HTR-8/SVneo (cell line): Measurements from ENCODE around the gene IDH3G.
"Not testable (repeated sequence)": the region's sequence is repeated elsewhere in the genome, so short reads cannot be mapped to it uniquely, and the experiment has no call there.

ENCODE experiments used
- DNase-seq: peaks from one replicate; pipeline ENCODE4 v3.0.0; 2011; ENCODE audit warnings: low spot score, mixed read lengths; ENCODE audit not compliant: insufficient read length
- FAIRE-seq: peaks from 2 replicates; lab custom pipeline; 2011; peaks lifted over from hg19 to GRCh38; lab: Jason Lieb, UNC

IDH3G gene

DNA sequence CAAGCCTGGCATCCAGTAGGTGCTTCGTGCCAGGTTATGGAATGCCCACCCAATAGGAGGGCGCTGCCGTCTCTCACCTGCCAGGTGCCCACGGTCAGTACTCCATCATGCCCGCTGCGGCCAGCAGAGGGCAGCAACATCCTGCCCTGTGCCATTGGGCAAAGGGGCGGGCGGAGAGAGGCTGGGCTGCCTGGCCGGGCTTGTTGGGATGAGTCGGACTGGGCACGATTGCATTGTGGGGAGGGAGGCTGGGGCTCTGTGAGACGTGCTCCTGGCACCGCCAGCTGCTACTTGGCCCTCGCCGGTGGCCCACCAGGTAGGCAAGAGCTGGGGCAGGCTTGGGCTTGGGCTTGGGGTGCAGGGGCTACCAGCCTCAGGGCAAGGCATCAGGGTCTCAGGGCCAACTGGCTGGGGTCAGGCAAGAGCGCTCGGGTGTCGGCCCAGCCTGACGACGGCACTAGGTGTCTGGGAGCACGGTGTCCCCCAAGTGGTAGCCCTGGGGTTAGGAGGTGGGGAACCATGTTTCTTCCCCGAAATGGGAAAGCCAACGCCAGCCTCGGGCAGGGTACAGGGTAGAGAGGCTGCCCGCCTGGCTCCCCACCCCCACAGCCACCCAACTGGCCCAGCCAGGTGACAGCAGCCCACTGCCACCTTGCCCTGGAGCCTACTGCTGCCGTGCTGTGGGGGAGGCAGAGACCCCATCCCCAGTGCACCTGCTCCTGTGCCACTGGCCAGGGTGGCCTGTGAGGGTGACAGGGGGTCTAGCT, 30.0 kb downstream of the IDH3G start, which contains the start of gene PLXNB3:
PLXNB3 (plus strand) TSS at position 261 of the 767 bp plus-strand sequence. CDS start 1,287 bp downstream, outside the sequence.
- FAIRE-seq (peak; percentile 80), DNase-seq (peak; percentile 77)

DNA sequence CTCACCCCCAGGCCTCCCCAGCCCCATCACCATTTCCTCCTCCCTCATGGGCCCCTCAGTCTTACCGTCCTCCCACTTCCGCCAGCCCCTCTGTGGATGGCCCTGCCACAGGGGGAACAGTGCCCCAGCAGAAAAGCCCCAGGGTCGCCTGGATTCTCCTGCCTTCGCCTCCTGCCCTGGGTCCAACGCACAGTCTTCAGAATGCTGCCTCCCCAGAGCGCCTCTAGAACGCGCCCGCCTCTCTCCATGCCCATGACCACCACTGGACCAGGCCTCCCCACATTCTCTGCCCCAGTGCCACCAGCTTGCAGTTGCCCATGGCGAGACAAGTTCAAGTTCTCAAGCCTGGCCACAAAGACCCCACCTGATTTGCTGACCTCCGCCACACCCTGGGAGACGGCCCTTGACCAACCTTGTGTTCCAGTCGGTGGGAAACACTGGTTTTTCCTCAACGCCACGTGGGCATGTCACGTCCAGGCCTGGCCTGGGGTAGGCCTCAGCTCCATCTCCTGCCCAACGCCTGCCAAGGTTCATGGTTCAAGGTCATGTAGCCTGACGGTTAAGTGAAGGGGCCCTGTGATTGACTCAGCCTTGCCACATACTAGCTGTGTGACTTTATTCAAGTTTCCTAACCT, 30.8 kb downstream of the IDH3G start:
- DNase-seq (no peak), FAIRE-seq (no peak)

DNA sequence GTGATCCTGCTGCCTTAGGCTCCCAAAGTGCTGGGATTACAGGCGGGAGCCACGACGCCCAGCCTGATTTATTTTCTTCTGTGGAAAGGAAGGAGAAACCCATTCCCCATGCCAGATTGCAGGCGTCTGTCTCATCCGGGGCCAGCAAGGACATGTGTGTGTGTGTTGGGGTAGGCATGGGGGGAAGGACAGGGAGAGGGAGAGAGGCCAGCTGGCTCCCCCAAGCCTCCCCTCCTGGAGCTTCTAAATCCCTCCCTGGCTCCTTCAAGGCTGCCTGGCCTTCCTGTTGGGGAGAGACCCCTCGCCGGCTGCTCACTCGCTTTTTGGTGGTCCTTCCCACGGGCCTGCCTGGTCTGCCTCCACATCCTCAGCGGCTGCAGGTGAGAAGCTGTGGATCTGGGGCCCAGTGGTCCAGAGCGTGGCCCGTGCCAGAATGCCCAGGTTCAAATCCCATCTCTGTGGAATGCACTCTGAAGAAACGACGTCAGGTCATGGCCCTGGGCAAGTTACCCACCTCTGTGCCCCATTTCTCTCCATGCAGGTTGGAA, 31.5 kb downstream of the IDH3G start:
- FAIRE-seq (no peak), DNase-seq (no peak)

DNA sequence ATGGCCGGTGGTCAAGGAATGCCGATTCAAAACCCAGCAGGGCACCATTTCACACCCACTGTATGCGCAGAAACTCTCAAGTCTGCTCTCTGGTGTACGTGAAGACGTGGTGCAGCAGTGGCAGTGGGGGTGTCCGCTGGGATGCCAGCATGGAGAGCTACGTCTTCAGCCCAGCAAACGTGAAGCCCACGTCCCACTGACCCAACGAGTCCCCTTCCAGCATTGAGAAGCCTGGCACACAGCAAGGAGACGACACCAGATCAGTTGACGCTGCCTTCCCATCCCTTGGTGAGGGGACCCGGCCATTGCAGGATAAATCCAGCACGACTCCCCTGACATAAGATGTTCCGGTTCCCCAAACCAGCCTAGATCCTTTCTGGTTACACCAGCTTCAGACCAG, 32.3 kb downstream of the IDH3G start:
- DNase-seq, result no peak
- no peak for FAIRE-seq

DNA sequence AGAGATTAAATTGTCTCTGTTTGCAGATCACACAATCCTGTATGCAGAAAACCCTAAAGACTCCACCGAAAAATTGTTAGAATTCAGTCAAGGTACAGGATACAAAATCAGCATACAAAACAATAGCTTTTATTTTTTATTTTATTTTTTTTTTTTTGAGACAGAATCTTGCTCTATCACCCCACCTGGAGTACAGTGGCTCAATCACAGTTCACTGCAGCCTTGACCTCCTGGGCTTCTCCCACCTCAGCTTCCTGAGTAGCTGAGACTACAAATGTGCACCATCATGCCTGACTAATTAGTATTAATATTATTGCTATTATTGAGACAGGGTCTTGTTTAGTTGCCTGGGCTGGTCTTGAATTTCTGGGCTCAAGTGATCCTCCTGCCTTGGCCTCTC, 39.0 kb downstream of the IDH3G start:
- no peak for DNase-seq
- no peak for FAIRE-seq

DNA sequence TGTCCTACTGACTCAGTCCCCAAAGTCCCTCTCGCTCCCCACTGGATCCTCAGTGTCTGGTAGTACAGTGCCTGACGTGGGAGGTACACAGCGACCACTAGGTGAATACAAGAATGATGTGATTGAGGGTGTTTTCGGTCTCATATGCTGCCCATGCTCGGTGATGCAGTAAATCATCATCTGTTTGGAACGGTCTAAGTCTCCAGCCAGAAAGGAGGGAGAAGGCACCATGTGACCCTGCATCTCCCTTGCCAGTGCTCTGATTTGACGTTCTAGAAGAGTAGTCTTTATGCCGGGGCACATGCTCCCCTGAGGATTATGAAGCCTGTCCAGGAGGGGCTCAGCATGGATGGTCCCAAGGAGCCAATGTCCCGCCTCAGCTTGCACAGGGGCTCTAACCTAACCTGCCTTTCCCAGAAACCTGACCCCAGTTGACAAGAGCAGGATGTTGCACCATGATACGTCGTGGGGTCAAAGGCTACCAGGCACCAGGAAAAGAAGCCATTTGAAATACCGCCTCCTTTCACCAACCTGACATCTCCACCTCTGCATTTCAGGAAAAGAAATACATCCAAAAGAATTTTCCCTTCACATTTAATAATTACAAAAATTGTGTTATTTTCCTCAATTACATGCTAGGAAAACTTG, 43.9 kb downstream of the IDH3G start:
- no peak for FAIRE-seq
- no peak for DNase-seq

DNA sequence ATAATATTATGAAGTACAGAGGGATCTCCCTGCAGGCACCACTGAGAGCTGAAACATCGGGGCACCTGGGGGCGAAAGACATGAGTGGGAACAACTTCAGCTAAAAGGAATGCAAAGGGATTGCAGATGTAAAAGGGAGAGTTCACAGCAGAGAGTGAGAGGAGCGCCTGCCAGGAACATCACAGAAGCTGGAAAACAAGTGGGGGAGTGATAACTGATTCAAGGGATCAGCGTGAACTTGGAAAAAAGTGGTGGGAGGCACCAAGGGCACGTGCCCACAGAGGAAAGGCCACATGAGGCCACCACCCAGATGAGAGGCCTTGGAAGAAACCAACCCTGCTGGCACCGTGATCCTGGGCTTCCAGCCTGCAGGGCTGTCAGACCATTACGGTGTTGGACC, 45.2 kb downstream of the IDH3G start:
- not testable (repeated sequence) for FAIRE-seq

DNA sequence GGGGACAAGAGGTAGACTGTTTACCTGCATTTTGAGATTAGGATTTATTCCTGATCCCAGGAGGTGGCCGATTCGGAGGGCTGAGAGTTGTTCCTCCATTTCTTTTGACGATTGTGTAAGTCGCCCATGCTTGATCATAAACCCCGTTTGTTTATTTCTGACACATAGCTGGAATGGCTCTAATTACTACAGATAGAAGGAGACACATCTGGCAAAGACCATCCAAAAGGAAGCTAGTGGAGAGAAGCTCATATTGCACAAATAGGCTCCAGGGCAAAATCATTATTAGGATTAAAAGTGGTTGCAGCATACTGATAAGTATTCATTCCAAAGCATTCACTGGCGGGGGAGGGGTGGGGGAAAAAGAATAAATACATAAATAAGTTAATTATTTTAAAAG, 47.2 kb downstream of the IDH3G start:
- not testable (repeated sequence) for DNase-seq, FAIRE-seq

More for the DNA sequence above, 45.2 kb downstream of the IDH3G start:
- not testable (repeated sequence) for DNase-seq

DNA sequence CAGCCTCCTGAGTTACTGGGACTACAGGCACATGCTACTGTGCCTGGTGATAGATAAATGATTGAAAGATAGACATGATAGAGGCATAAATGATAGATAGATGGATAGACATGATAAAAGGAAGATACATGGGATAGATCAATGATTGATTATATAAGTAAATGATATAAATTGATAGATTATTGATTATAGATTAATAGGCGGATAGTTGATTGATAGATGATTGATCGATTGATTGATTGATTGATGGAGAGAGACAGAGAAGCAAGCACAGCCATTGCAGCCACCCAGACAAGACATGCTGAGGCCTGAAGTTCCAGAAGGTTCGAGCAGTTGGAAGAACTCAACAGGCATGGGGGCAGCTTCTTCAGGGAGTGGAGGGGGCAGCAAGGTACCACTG, 47.8 kb downstream of the IDH3G start:
- DNase-seq (no peak), FAIRE-seq (no peak)

DNA sequence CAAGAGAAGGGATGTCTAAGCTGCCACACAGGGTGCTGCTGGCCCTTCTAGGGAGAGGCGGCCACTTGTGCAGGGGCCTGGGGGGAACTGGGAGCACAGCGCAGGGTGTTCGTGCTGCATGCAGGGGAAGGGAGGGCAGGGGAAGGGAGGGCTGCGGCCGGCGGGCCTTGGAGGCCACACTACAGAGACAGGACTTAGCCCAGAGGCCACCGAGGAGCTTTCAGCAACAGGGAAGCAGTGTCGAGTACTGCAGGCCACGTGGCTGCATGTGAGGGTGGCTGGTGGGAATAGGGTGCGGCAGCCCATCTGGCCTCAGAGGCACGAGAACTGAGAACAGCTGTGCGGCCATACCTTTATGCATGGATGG, 49.1 kb downstream of the IDH3G start:
- not testable (repeated sequence) for FAIRE-seq, DNase-seq

DNA sequence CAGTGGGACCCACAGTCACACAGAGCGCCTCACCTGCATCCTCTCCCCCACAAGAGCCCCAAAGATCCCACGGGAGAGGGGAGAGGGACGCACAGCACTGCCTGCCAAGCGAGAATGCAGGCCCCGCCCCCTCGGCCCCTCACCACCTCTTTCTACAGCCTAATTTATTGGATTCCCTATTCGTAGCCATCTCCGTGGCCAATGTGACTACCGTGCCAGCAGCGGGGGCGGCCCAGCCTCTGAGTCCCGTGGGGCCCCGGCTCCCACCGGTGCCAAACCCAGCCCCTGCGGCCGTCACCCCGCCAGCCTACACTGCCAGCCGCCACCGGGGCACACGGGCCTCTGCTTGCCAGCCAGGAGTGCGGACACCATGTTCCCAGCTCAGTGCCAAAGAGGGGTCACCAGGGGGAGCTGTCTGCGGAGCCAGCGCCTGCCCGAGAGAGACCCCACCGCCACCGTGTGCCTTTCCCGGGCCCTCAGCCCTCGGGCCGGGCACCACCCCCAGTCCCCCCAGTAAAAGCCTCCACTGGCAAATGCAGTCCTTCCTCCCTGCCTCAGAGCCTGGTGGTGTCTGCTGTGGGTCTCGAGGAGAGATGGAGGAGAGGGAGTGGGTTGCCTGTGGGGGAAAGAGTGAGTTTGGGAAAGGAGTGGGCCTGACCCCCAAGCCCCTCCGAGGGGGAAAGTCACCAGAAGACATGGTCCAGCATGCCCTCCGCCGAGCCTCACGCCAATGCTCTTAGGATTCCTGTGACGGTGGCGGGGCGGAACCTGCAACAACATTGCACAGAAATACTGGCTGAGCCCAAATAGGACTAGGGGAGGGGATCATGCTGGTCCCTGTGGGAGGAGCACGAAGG, 49.7 kb downstream of the IDH3G start:
- no peak for FAIRE-seq
- no peak for DNase-seq

DNA sequence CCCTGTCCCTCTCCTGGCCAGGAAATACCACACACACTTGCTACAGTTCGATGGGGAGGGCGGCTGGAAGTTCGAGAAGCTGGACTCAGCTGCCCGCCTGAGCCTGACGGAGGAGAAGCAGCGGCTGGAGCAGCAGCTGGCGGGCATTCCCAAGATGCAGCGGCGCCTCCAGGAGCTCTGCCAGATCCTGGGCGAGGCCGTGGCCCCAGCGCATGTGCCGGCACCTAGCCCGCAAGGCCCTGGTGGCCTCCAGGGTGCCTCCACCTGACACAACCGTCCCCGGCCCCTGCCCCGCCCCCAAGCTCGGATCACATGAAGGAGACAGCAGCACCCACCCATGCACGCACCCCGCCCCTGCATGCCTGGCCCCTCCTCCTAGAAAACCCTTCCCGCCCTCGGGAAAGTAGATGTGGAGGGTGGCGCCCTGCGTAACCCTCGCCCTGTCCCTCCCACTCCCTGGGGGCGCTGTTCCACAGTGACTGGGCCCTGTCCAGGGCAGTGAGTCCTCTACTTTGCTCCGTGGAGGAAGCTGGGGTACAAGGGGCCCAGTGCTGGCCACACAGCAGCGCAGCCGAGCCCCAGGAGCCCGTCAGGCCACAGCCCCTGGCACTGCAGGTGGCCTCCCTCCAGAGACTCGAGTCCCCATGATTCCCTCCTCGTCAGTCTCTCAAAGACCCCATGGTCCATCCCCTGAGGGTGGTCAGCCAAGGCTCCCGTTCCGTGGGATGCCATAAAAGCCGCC, 50.5 kb downstream of the IDH3G start:
- not testable (repeated sequence) for FAIRE-seq, DNase-seq

DNA sequence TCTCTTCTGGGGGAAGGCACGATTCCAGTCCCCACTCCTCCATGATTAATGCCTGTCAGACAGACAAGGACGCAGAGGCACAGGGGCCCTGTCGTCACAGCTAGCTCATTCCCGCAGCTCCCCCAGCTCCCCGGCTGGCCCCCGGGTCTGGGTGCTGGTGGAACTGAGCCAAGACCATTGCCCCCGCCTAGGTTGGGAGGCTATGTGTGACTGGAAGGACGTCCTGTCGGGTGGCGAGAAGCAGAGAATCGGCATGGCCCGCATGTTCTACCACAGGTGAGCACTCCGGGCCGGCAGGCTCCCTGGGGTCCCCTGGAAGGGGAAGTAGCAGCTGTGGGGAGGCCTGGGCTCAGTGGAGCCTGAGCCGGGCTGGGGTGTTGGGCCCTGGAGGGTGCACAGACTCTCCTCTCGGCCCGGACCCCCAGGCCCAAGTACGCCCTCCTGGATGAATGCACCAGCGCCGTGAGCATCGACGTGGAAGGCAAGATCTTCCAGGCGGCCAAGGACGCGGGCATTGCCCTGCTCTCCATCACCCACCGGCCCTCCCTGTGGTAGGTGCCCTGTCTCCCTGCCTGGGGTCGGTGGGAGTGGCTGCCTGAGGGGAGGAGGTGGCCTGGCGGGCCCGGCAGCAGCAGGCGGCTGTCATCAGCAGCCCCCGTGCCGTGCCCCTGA, 51.2 kb downstream of the IDH3G start:
- DNase-seq, FAIRE-seq: not testable (repeated sequence)

DNA sequence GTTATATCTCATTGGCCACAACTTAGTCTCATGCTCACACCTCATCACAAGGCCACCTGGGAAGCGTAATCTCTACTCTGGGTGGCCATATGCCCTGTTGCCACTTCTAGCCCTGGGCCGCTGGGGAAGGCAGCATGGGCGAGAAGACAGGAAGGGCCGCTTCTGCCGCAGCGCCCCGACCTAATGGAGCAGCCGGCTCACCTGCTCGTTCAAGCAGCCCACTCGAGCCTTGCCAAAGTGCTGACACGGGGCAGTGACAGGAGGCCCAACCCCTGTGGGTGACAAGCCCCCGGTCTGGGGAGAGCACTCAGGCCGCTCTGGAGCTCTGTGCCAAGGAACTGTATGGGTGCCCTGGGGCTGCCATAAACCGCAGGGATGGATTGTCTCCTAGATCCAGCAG, 52.1 kb downstream of the IDH3G start:
- not testable (repeated sequence) for FAIRE-seq, DNase-seq

DNA sequence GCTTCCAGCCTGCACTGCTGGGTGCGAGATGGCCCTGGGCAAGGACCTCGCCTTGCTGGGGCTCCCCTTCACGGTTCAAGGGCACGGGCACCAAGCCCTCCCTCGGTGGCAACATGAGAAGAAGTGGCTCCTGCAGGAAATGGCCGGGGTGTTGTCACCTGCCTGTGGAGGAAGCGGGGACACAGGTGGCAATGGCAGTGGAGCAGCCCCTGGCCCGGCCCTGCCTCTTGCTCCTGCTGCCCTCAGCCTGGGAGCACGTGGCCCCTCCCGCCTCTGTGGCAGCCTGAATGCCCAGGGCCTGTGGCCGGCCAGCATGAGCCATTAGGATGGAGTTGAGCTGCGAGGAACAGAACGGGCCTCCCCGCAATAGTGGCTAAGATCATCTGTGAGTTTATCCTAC, 52.7 kb downstream of the IDH3G start:
- DNase-seq (no peak), FAIRE-seq (no peak)

DNA sequence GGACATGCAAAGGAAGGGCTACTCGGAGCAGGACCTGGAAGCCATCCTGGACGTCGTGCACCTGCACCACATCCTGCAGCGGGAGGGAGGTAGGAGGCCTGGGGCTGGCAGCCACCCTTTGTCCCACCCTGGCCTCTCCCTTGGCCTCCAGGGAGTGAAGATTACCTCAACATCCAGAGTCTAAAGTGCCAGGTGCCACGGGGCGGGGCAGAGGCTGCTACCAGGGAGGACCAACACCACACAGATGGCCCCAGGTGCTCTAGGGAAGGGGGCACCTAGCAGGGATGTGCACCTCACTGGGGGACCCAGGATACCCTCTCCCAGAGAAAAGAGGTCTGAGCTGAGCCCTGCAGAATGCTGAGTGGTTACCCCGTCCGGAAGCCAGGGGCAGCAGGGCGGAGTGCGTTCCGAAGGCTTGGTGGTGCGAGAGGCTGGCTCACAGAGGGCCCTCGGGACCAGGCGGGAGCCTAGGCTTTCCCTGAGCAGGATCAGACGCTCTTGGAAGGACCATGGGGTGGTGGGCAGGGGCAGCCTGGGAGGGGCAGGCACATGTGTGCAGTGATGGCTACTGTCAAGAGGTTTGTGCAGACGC, 53.4 kb downstream of the IDH3G start:
- no peak for FAIRE-seq
- DNase-seq, result no peak

DNA sequence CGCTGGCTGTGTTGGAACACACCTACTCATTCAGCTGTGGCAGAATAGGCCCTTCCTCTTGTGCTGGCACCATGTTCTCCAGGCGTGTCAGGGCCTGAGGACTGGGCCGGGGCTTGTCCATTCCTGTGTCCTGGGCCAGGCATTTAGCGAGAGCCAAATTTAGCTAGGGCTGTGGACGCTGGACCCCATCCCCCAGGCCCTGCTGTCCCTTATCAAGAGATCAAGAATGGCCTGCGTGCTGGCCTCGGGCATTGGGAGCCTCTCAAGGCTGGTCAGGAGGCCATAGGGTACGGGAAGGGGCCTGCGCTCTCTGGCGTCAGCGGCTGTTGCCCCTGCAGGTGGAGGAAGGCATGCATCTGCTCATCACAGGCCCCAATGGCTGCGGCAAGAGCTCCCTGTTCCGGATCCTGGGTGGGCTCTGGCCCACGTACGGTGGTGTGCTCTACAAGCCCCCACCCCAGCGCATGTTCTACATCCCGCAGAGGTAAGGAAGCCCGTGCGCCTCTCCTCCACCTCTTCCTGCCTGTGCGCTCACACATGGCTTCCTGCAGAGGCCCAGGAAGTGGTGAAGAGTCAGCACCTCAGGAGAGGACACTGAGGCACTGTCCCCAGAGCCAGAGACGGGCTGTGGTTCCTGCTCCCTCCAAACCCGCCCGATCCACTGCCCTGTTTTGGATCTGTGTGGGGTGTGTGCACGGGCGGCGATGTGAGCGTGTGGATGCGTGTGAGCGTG, 54.3 kb downstream of the IDH3G start:
- FAIRE-seq (no peak), DNase-seq (no peak)
